B cell (primary cell): ENCODE results near the gene CST11. TPM values are rescaled to one million over a fixed set of nuclear protein-coding genes. Genes with fewer than 3 reads are reported as not detected.

ENCODE experiments used
- ATAC-seq: fragments of 200-7000 bp; cut with Tn5 transposase; one replicate; pipeline ENCODE4 v1.10.0; 2021; ENCODE audit warnings: low read depth, mild to moderate bottlenecking, moderate number of reproducible peaks, moderate library complexity
- CTCF ChIA-PET: fragments of 350-600 bp; sonication (Branson Sonifier 250); formaldehyde crosslinking; loops from one replicate; lab custom pipeline; 2021; ENCODE audit warnings: antibody characterized with exemption, inconsistent platforms; lab: Charles Lee
- POLR2A ChIA-PET: fragments of 350-600 bp; sonication (Branson Sonifier 250); formaldehyde crosslinking; loops from one replicate; lab custom pipeline; 2021; ENCODE audit warnings: antibody characterized with exemption; lab: Charles Lee
- DNase-seq: peaks from one replicate; pipeline ENCODE4 v3.0.0; 2013
- H2AFZ ChIP-seq: 2 replicates; pipeline ENCODE4 v1.6.1; 2012; ENCODE audit warnings: mild to moderate bottlenecking, low read depth, low read length; ENCODE audit not compliant: insufficient read depth, poor library complexity, severe bottlenecking
- H3K27ac ChIP-seq, 2 donors: 1 replicate in 1 of 2; 2 replicates in 1 of 2; pipeline ENCODE4 v1.5.1; 2012 to 2013; ENCODE audit warnings: low read length in 2 of 2, mild to moderate bottlenecking in 2 of 2, moderate library complexity in 1 of 2
- H3K27me3 ChIP-seq, 4 experiments: fragments of 200-600 bp in 1 of 4; sonication (generic) in 1 of 4; replicated peaks in 1 of 4; 1 replicate in 2 of 4; 2 replicates in 2 of 4; pipeline versions ENCODE4 v1.6.1 to v1.7.0; 2013 to 2016; ENCODE audit warnings: low read length in 3 of 4, mild to moderate bottlenecking in 2 of 4, mixed read lengths in 1 of 4, moderate library complexity in 1 of 4; ENCODE audit not compliant: insufficient read depth in 4 of 4, control insufficient read depth in 3 of 4; ENCODE audit errors: control extremely low read depth in 1 of 4
- H3K36me3 ChIP-seq, 2 experiments: replicated peaks in 1 of 2; 1 replicate in 1 of 2; 2 replicates in 1 of 2; pipeline versions ENCODE4 v1.6.1 to v1.7.1; 2013; ENCODE audit warnings: low read length in 1 of 2; ENCODE audit not compliant: insufficient read depth in 2 of 2, control insufficient read depth in 1 of 2; ENCODE audit errors: control extremely low read depth in 1 of 2, extremely low read depth in 1 of 2
- H3K4me1 ChIP-seq, 2 donors: fragments of 200-600 bp in 1 of 2; sonication (generic) in 1 of 2; 1 replicate in 1 of 2; 2 replicates in 1 of 2; pipeline versions ENCODE4 v1.5.1 to v1.6.1; 2013 to 2017; ENCODE audit warnings: low read length in 2 of 2; ENCODE audit not compliant: control insufficient read depth in 2 of 2, insufficient read depth in 2 of 2
- H3K4me2 ChIP-seq: replicated peaks from 2 replicates; pipeline ENCODE3; 2012; ENCODE audit warnings: mild to moderate bottlenecking, low read depth, low read length; ENCODE audit not compliant: poor library complexity, severe bottlenecking
- H3K4me3 ChIP-seq, 5 experiments: fragments of 200-600 bp in 1 of 5; sonication (generic) in 1 of 5; 1 replicate in 3 of 5; 2 replicates in 2 of 5; pipeline versions ENCODE4 v1.5.1 to v1.7.0; 2011 to 2016; ENCODE audit warnings: low read length in 4 of 5, mild to moderate bottlenecking in 4 of 5, low read depth in 2 of 5, control low read depth in 1 of 5, moderate library complexity in 1 of 5; ENCODE audit not compliant: insufficient read depth in 1 of 5; ENCODE audit errors: control extremely low read depth in 1 of 5, extremely low read depth in 1 of 5
- H3K79me2 ChIP-seq: fragments of 200-600 bp; sonication (generic); one replicate; pipeline ENCODE4 v1.6.0; 2016; ENCODE audit warnings: low read length; ENCODE audit not compliant: control insufficient read depth, insufficient read depth
- H3K9ac ChIP-seq: fragments of 200-600 bp; sonication (generic); 2 replicates; pipeline ENCODE4 v1.6.1; 2017; ENCODE audit warnings: mild to moderate bottlenecking, low read length, moderate library complexity
- H3K9me3 ChIP-seq, 3 donors: one replicate each; pipeline versions ENCODE4 v1.6.1 to v1.7.1; 2013; ENCODE audit warnings: low read length in 2 of 3; ENCODE audit not compliant: control insufficient read depth in 2 of 3, insufficient read depth in 1 of 3; ENCODE audit errors: control extremely low read depth in 1 of 3
- H4K20me1 ChIP-seq: 2 replicates; pipeline ENCODE4 v1.6.0; 2012; ENCODE audit warnings: mild to moderate bottlenecking, low read length; ENCODE audit not compliant: insufficient read depth, control insufficient read depth, poor library complexity, severe bottlenecking
- H3K27ac Mint-ChIP-seq: one replicate; pipeline ENCODE4 v1.8.0; 2021; ENCODE audit warnings: mixed read lengths
- H3K27me3 Mint-ChIP-seq: one replicate; pipeline ENCODE4 v1.8.0; 2021; ENCODE audit warnings: mixed read lengths
- H3K4me1 Mint-ChIP-seq: one replicate; pipeline ENCODE4 v1.8.0; 2021; ENCODE audit warnings: mixed read lengths
- H3K4me3 Mint-ChIP-seq: one replicate; pipeline ENCODE4 v1.8.0; 2021; ENCODE audit warnings: mixed read lengths
- H3K9me3 Mint-ChIP-seq: one replicate; pipeline ENCODE4 v1.8.0; 2022; ENCODE audit warnings: mixed read lengths; ENCODE audit not compliant: insufficient read depth
- EZH2 ChIP-seq: IDR thresholded peaks from 2 replicates; pipeline ENCODE4 v1.6.1; 2012; ENCODE audit warnings: borderline replicate concordance, low read depth, mild to moderate bottlenecking, moderate library complexity, low read length; ENCODE audit not compliant: insufficient read depth, poor library complexity, severe bottlenecking
- WGBS: methylation state at CpG from one replicate; pipeline ENCODE4 v1.1.5; 2013; ENCODE audit warnings: missing lambda C conversion rate; ENCODE audit not compliant: insufficient coverage; 5-methylcytosine and 5-hydroxymethylcytosine counted together
- intact Hi-C: fragments of 100-400 bp; cut with micrococcal nuclease; formaldehyde crosslinking; loops from one replicate; pipeline ENCODE4 v1.10.0; 2022
- polyA plus RNA-seq: library from polyadenylated mRNA; depleted of rRNA; stranded (reverse); fragments of >200 nt; gene quantifications from 2 replicates; pipeline ENCODE4 v1.2.3, GENCODE V29; 2012
- total RNA-seq, 2 donors: library from RNA; stranded (reverse); fragments of 120-200 nt in 1 of 2; gene quantifications; 1 replicate in 1 of 2; 2 replicates in 1 of 2; pipeline versions ENCODE4 v1.2.3 to v1.2.4, GENCODE V29; 2013 to 2022
- TF ChIP-seq, protein P1 (sequence below): fragments of 200-600 bp; IDR thresholded peaks from one replicate; pipeline ENCODE4 v1.8.0; 2022; ENCODE audit warnings: antibody characterized with exemption, mild to moderate bottlenecking

Gene CST11
- total and polyA plus RNA-seq, 2 donors (not counting 1 experiment from before 2014, with no cell fraction given) = not detected

DNA sequence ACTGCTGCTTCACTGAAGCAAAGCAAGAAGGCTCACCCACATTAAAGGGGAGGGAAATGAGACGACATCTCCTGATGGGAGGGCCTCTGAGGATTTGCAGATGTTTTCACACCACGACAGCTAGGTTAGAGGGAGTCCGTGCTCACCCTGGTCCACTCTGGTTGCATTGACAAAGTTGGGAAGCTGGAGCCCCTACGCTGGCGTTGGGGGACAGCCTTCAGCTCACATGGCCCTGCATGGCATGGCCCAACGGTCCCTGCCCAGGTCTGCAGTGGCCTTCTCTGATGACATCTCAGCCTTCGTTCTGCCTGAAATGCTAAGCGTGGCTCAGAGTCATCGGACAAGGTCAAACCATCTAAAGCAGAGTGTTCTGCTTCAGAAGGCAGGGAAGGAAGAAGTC, 27.5 kb downstream of the CST11 start:
- H3K4me1 ChIP-seq = peaks cover 6% of the 10 kb centered on the region in 2 donors
- ChIA-PET CTCF (no interaction called here), POLR2A (no interaction called here)
- peaks cover 14% of the 10 kb centered on the region for H3K27me3 Mint-ChIP-seq
- H3K79me2 ChIP-seq = peaks cover 9% of the 10 kb centered on the region
- WGBS = 79% methylated on average over 9 of the region's 9 CpGs
- intact Hi-C loops = no loop called here
- H2AFZ ChIP-seq = no peak overlapping the region
- no peaks in the 10 kb centered on the region for H4K20me1 ChIP-seq
- H3K36me3 ChIP-seq = no peaks in the 10 kb centered on the region
- TF ChIP-seq, protein P1, sequence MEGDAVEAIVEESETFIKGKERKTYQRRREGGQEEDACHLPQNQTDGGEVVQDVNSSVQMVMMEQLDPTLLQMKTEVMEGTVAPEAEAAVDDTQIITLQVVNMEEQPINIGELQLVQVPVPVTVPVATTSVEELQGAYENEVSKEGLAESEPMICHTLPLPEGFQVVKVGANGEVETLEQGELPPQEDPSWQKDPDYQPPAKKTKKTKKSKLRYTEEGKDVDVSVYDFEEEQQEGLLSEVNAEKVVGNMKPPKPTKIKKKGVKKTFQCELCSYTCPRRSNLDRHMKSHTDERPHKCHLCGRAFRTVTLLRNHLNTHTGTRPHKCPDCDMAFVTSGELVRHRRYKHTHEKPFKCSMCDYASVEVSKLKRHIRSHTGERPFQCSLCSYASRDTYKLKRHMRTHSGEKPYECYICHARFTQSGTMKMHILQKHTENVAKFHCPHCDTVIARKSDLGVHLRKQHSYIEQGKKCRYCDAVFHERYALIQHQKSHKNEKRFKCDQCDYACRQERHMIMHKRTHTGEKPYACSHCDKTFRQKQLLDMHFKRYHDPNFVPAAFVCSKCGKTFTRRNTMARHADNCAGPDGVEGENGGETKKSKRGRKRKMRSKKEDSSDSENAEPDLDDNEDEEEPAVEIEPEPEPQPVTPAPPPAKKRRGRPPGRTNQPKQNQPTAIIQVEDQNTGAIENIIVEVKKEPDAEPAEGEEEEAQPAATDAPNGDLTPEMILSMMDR = no peak
- no peak for TF ChIP-seq EZH2
- H3K4me1 Mint-ChIP-seq = peaks cover 7% of the 10 kb centered on the region
- no peak overlapping the region for H3K27ac Mint-ChIP-seq
- H3K27me3 ChIP-seq = no peaks in the 10 kb centered on the region
- H3K9me3 Mint-ChIP-seq = no peaks in the 10 kb centered on the region
- H3K4me2 ChIP-seq = no peak overlapping the region
- no peaks in the 10 kb centered on the region for H3K9me3 ChIP-seq
- H3K9ac ChIP-seq = no peak overlapping the region
- DNase-seq (no peak), ATAC-seq (no peak)
- H3K4me3 Mint-ChIP-seq = no peak overlapping the region
- H3K4me3 ChIP-seq = no peak overlapping the region
- H3K27ac ChIP-seq = no peak overlapping the region
